Effector CD8-positive, alpha-beta T cell (primary cell): ENCODE measurements around the gene DAO.

Source experiments
- DNase-seq: peaks from one replicate; lab custom pipeline; 2025; lab: John Stamatoyannopoulos, UW

DAO gene

GRCh38 chr12:108875682-108876361, 4.1 kb upstream of the DAO start:
- no peak for DNase-seq

GRCh38 chr12:108876550-108876949, 3.3 kb upstream of the DAO start:
- DNase-seq: no peak

- no peak for DNase-seq
These were observed 2.1 kb downstream of the DAO start for GRCh38 chr12:108881953-108882352.

GRCh38 chr12:108884116-108885012, 4.5 kb downstream of the DAO start:
- peak; percentile 12 for DNase-seq

- no peak for DNase-seq
These were observed 7.2 kb downstream of the DAO start for GRCh38 chr12:108886873-108887629.

GRCh38 chr12:108888031-108888430, 8.1 kb downstream of the DAO start:
- no peak for DNase-seq

- no peak for DNase-seq
These were observed 10.3 kb downstream of the DAO start for GRCh38 chr12:108890208-108890607.

- DNase-seq: no peak
These were observed 15.4 kb downstream of the DAO start for GRCh38 chr12:108895220-108895802.

GRCh38 chr12:108896336-108896735, 16.4 kb downstream of the DAO start:
- DNase-seq: no peak

- no peak for DNase-seq
These were observed 16.9 kb downstream of the DAO start for GRCh38 chr12:108896817-108897216.

GRCh38 chr12:108899145-108899544, 19.3 kb downstream of the DAO start:
- DNase-seq: no peak

- DNase-seq: no peak
These were observed 25.8 kb downstream of the DAO start for GRCh38 chr12:108905725-108906124.

- no peak for DNase-seq
These were observed 27.1 kb downstream of the DAO start for GRCh38 chr12:108906971-108907370.

GRCh38 chr12:108907839-108908351, 28.0 kb downstream of the DAO start:
- no peak for DNase-seq

GRCh38 chr12:108910336-108910735, 30.4 kb downstream of the DAO start:
- no peak for DNase-seq

GRCh38 chr12:108911915-108912314, 32.0 kb downstream of the DAO start:
- DNase-seq: no peak

GRCh38 chr12:108912361-108912760, 32.5 kb downstream of the DAO start:
- DNase-seq: no peak

- DNase-seq: no peak
These were observed 34.2 kb downstream of the DAO start for GRCh38 chr12:108914121-108914531.

GRCh38 chr12:108915632-108916133, 35.8 kb downstream of the DAO start:
- DNase-seq: no peak

- DNase-seq: no peak
These were observed 36.4 kb downstream of the DAO start for GRCh38 chr12:108916336-108916735.

- DNase-seq: no peak
These were observed 38.3 kb downstream of the DAO start for GRCh38 chr12:108918206-108918605.
